SHP77 (cell line): ENCODE results near the gene TMEM163.
"Not testable (repeated sequence)": the region's sequence is repeated elsewhere in the genome, so short reads cannot be mapped to it uniquely, and the experiment has no call there.

Experiments
- DNase-seq, 2 experiments: peaks; one replicate each; lab custom pipeline; 2025; lab: John Stamatoyannopoulos, UW

The TMEM163 gene

GRCh38 chr2:134718817-134719814, at the start of gene TMEM163:
Gene TMEM163 (minus strand): TSS chr2:134719000.
- DNase-seq = peak in 1 of 2 experiments; percentile 29

DNA sequence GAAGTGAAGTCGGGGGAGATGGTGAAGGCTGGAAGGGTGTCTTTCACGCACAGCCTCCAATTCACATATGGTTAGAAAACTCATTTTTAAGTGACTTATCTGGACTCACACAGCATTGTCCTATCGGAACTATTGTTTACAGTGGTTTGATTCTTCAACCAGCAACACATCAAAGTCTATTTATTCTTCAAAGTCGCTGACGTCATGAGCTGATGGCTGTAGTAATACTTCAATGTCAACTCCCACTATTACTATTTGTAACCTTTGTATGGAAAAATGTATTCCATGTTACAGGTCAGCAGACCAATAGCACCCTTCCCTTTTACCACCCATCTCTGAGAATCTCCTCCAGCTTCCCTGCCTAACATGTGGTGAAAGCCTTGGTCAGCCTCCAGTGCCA, 47.8 kb upstream of the TMEM163 start:
- no peak for DNase-seq

- no peak for DNase-seq
Observed at GRCh38 chr2:134765987-134766386, 47.2 kb upstream of the TMEM163 start.

DNA sequence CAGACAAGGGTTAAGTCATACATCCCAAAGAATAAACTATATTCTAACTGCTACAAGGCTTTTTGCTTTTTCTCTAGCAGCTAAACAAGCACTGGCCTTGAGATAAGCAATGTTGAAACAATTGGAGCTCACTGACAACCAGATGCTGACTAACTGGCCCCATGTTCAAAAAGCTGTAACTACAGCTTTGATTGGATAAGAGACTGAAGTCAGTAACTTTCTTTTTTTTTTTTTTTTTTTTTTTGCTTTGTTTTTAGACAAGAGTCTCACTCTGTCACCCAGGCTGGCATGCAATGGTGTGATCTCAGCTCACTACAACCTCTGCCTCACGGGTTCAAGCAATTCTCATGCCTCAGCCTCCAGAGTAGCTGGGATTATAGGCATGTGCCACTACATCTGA, 45.4 kb upstream of the TMEM163 start:
- DNase-seq = no peak

GRCh38 chr2:134763164-134763710, 44.4 kb upstream of the TMEM163 start:
- DNase-seq = no peak

DNA sequence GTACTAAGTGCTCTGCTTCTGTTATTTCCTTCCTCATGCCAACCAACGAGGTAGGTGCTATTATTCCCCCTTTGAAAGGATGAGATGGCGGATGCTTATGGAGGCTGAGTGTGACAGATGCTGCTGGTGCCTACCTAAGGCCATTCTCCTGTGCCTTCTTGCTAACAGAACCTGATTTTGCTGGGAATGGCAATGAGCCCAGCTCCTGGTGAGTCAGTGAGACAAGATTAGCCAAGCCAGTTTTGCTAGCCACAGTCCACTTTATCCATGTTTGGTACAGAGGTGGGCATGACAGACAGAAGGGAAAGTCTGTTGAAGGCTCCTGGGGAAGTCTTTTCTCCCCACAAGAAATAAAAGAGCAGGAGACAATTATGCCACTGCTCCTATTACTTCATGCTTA, 43.7 kb upstream of the TMEM163 start:
- DNase-seq = no peak

DNA sequence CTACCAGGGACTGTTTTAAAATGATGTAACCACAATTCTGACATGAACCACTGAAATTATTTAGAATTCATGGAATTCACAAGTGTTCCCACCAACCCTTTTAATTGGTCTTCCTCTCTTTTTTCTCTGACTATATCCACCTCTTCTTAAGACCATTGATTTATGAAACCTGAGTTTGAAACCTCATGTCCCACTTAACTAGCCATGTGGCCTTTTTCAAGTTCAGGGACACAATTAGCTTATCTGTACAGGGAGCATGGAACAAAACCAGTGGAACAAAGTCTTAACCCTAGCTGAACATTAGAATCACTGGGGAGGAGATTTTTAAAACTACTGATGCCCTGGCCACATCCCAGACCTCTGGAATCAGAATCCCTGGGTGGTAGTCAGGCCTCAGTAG, 41.6 kb upstream of the TMEM163 start:
- DNase-seq = no peak

GRCh38 chr2:134758633-134759032, 39.8 kb upstream of the TMEM163 start:
- no peak for DNase-seq

DNA sequence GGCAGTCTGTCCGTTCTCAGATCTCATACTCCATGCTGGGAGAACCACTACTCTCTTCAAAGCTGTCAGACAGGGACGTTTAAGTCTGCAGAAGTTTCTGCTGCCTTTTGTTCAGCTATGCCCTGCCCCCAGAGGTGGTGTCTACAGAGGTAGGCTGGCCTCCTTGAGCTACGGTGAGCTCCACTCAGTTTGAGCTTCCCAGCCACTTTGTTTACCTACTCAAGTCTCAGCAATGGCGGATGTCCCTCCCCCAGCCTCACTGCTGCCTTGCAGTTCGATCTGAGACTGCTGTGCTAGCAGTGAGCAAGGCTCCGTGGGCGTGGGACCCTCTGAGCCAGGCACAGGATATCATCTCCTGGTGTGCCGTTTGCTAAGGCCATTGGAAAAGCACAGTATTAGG, 33.2 kb upstream of the TMEM163 start:
- DNase-seq = not testable (repeated sequence)

- no peak for DNase-seq
Observed at GRCh38 chr2:134745546-134745945, 26.7 kb upstream of the TMEM163 start.

GRCh38 chr2:134745023-134745422, 26.2 kb upstream of the TMEM163 start:
- DNase-seq = no peak

GRCh38 chr2:134739879-134740301, 21.1 kb upstream of the TMEM163 start:
- DNase-seq = no peak

DNA sequence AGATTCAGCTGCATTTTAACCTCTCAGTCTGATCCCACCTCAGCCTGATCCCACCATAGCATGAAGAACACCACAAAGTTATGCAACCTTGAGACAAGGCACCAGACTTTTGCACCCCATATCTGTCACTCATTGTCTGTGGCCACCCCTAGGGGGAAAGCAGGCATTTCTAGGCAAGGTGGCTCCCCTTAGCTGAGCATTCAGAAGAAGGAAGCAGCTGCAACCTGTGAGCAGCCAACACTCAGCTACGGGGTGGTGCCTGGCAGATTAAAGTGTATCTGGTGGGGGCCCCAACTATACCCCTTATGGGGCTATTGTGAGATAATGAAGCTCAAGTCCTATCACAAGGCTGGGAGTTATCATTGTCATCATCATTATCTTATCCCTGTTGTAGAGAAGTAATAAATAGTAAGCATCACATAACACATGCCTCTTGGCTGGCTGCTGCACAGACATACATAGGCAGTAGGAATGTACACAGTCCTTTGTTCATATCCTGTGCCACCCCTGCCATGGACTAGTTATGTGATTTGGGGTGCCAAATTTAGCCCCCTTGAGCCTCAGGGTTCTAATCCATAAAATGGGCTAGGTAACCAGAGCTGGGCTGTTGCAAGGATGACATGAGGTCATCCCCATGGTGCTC, 20.6 kb upstream of the TMEM163 start:
- no peak for DNase-seq

- no peak for DNase-seq
Observed at GRCh38 chr2:134738141-134738870, 19.5 kb upstream of the TMEM163 start.

GRCh38 chr2:134737671-134738070, 18.9 kb upstream of the TMEM163 start:
- DNase-seq = peak in 1 of 2 experiments; percentile 14

DNA sequence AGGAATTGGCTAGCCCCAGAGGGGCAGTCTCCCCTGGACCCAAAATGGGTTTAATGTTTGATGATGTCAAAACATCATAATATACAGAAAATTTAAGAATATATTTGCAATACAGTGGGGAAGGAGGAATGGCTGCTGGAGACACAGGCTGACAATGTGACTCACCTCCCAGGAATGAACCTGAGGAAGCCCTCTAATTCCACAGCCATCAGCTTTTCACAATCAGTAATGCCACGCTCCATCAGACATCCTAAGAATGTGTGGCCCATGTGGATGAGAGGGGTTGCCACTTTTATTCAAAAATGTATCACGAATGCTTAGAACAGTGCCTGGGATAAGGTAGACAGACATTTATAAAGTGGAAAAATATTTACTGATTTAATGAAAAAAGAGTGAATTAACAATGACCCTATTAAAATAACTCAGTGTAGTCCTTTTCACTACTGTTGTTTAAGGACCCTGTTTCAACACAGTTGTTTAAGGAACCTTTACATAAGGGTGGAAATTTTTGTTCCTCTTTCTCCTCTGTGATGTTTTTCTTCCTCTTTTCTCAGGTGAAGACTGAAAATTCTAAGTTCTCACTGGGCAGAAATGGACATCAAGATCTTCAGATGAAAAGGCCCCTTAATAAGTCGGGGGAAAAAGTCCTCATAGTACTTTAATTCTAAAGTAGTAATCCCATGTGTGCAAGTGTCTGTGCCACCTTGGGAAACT, 17.5 kb upstream of the TMEM163 start:
- no peak for DNase-seq

DNA sequence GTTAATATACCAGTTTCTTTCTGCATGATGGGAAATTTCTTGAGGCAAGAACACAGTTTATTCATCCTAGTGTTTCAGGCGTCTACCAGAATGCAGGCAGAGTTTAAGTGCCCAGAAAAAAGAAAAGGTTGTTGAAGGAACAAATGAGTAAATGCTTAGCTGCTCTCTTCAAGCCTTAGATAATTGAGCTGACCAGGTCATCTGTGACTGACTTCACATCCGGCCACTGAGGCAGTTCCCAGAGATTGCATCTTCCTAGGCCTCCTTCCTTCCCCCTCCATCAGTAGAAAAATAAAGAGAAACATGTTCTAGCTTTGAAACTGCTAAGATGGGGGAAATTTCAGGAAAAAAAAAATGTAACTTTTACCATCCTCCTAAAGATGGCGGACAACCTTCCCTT, 9.4 kb upstream of the TMEM163 start:
- no peak for DNase-seq

DNA sequence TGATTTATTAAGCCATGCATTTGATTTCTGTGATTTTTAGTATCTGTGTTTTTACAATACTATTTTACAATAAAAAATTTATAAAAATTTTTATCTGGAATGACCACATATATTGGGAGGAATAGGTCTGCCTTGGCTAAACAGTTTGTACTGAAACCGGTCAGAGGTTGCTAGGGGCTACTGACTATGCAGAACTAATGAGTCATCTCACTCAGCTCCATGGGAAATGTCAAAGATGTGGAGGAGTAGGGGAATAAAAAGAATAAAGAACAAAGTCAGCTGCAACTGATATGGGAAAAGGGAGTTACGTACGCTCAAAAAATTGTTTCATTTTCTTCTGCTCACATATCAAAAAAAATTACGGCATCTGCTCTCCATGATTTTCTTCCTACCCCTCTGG, 8.6 kb upstream of the TMEM163 start:
- DNase-seq = no peak

GRCh38 chr2:134726645-134727044, 7.8 kb upstream of the TMEM163 start:
- no peak for DNase-seq

GRCh38 chr2:134725876-134726275, 7.1 kb upstream of the TMEM163 start:
- no peak for DNase-seq

DNA sequence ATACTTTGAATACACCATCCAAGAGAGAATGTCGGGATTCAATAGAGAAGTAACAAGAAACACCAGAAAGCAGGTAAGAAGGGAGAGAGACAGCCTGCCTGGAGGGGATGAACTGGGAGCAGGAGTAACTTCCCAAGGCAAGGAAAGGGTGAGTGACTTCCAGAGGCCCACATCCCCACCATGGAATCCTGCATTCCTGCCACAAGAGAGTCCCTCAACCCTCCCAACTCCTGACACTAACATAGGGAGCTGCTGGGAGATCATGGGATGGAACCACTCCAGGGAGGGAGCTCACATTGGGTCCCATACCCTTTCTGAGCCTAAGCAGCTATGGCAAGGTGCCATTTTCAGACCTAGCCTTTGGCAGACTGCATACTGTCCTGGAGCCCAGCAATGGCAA, 5.5 kb upstream of the TMEM163 start:
- DNase-seq = no peak

- not testable (repeated sequence) for DNase-seq
Observed at GRCh38 chr2:134723742-134724141, 4.9 kb upstream of the TMEM163 start.
